K562 (cell line): ENCODE measurements around the gene IPO11. TPM values are rescaled to one million over a fixed set of nuclear protein-coding genes. Genes with fewer than 3 reads are reported as not detected.

Source experiments
- CHD7 ChIP-seq: fragments of 200-600 bp; sonication (generic); IDR thresholded peaks from one replicate; pipeline ENCODE4 v1.6.1; 2012; ENCODE audit warnings: mild to moderate bottlenecking, low read depth, low read length, inconsistent platforms
- CTBP1 ChIP-seq: fragments of 450-650 bp; IDR thresholded peaks from 2 replicates; pipeline ENCODE4 v1.6.1; 2016; ENCODE audit warnings: borderline replicate concordance
- CXXC5 ChIP-seq: fragments of 250-450 bp; sonication (Bioruptor Pico); IDR thresholded peaks from 2 replicates; pipeline ENCODE4 v1.8.0; 2022; ENCODE audit warnings: inconsistent platforms, mild to moderate bottlenecking, moderate library complexity
- ELF2 ChIP-seq: fragments of 250-450 bp; sonication (Bioruptor Pico); IDR thresholded peaks from 2 replicates; pipeline ENCODE4 v1.5.0; 2021; ENCODE audit warnings: mild to moderate bottlenecking
- EWSR1 ChIP-seq: fragments of 450-650 bp; IDR thresholded peaks from 2 replicates; pipeline ENCODE4 v1.6.1; 2018; ENCODE audit warnings: borderline replicate concordance, mild to moderate bottlenecking, low read depth, moderate library complexity; ENCODE audit not compliant: partially characterized antibody
- FOXK1 ChIP-seq: sonication (generic); formaldehyde crosslinking; IDR thresholded peaks from 2 replicates; pipeline ENCODE4 v1.8.0; 2022; ENCODE audit warnings: missing genetic modification reagents, mild to moderate bottlenecking, borderline replicate concordance
- HINFP ChIP-seq: fragments of 450-650 bp; conservative IDR thresholded peaks from 2 replicates; pipeline ENCODE4 v1.6.1; 2016; ENCODE audit warnings: missing genetic modification characterization, low read depth, mild to moderate bottlenecking, control low read depth, missing compliant biosample characterization
- HMGN3 ChIP-seq: IDR thresholded peaks from 2 replicates; pipeline ENCODE4 v1.6.1; 2011; ENCODE audit warnings: borderline replicate concordance, low read depth, mild to moderate bottlenecking, mixed read lengths, low read length; ENCODE audit not compliant: insufficient read length; ENCODE audit errors: extremely low read depth
- NONO ChIP-seq, 2 experiments: fragments of 200-400 bp in 1 of 2; fragments of 450-650 bp in 1 of 2; formaldehyde crosslinking in 1 of 2; IDR thresholded peaks; 2 replicates each; pipeline ENCODE4 v1.6.1; 2017; ENCODE audit warnings: low read depth in 2 of 2, mild to moderate bottlenecking in 2 of 2, moderate library complexity in 2 of 2, low read length in 1 of 2
- NR2F6 ChIP-seq: fragments of 450-650 bp; formaldehyde crosslinking; IDR thresholded peaks from 2 replicates; pipeline ENCODE4 v1.4.0; 2020; ENCODE audit warnings: mild to moderate bottlenecking
- SMARCC2 ChIP-seq: fragments of 450-650 bp; IDR thresholded peaks from 2 replicates; pipeline ENCODE4 v1.6.1; 2017; ENCODE audit warnings: antibody characterized with exemption, moderate library complexity, mild to moderate bottlenecking, low read depth
- SP1 ChIP-seq: sonication (generic); formaldehyde crosslinking; IDR thresholded peaks from 2 replicates; pipeline ENCODE4 v1.8.1; 2022; ENCODE audit warnings: mild to moderate bottlenecking, missing genetic modification reagents
- SPI1 ChIP-seq: IDR thresholded peaks from 2 replicates; pipeline ENCODE4 v1.6.1; 2011; ENCODE audit warnings: low read depth, low read length, control low read depth, borderline replicate concordance
- TAF1 ChIP-seq: IDR thresholded peaks from 2 replicates; pipeline ENCODE4 v1.6.1; 2011; ENCODE audit warnings: mild to moderate bottlenecking, low read length, moderate library complexity; ENCODE audit not compliant: insufficient read depth, control insufficient read depth, severe bottlenecking; ENCODE audit errors: extremely low read depth
- ZBTB17 ChIP-seq: fragments of 450-650 bp; formaldehyde crosslinking; IDR thresholded peaks from 2 replicates; pipeline ENCODE4 v1.4.0; 2020; ENCODE audit warnings: mild to moderate bottlenecking
- polyA plus RNA-seq, 8 experiments: library from polyadenylated mRNA; depleted of rRNA in 4 of 8; stranded (reverse) in 5 of 8; unstranded in 3 of 8; fragments of >200 nt; fragmentation: Nextera tagmentation in 2 of 8; fragmentation: Illumina TruSeq in 1 of 8; extraction: Ambion mirVana in 2 of 8; extraction: Trizol in 1 of 8; gene quantifications; 2 replicates each; pipeline versions ENCODE4 v1.2.1 to v1.2.3, GENCODE V29; 2011 to 2014; ENCODE audit warnings: inconsistent platforms in 1 of 8, missing spikeins in 1 of 8
- total RNA-seq, 7 experiments: library from RNA; depleted of rRNA in 6 of 7; stranded (reverse); fragments of >200 nt in 6 of 7; fragmentation: Illumina TruSeq in 2 of 7; extraction: Trizol in 2 of 7; gene quantifications; 2 replicates each; pipeline versions ENCODE4 v1.2.1 to v1.2.3, GENCODE V29; 2011 to 2021; ENCODE audit warnings: low replicate concordance in 1 of 7

Gene IPO11
- total and polyA plus RNA-seq, 9 of the 15 experiments (the other 6 are each of a cell fraction or from before 2014, with no cell fraction given): 38.7 to 96.0 (median 70.9) TPM

GRCh38 chr5:62585751-62586150 is 173.2 kb downstream of the IPO11 start (continued):
- TF ChIP-seq HMGN3 (no peak), EWSR1 (no peak), CTBP1 (peak; percentile 46; the same call in 1 of the 2 replicates), ELF2 (no peak), NONO (IDR thresholded peaks at IDR 0.05; ENCODE audit: low read depth in 2 of 2, low read length in 1 of 2) (no peak), SPI1 (peak; percentile 80), SP1 (CRISPR knock-in tag) (no peak), HINFP (tag) (no peak), TAF1 (no peak), ZBTB17 (no peak), NR2F6 (CRISPR knock-in tag) (no peak), CHD7 (no peak), SMARCC2 (peak; percentile 62; the same call in 1 of the 2 replicates), CXXC5 (CRISPR knock-in tag) (no peak), FOXK1 (CRISPR knock-in tag) (no peak)
